Stimulated activated CD4-positive, alpha-beta T cell treated with anti-CD3 and anti-CD28 coated beads, TNF-alpha, amount 100 ng/mL, for 4 hours (primary cell): ENCODE data around the gene TGFB1.
"Not testable (repeated sequence)": the region's sequence is repeated elsewhere in the genome, so short reads cannot be mapped to it uniquely, and the experiment has no call there.

Experiments used
- DNase-seq, 3 experiments: peaks; one replicate each; pipeline ENCODE4 v3.0.0-alpha.2; 2020; ENCODE audit warnings: low read depth in 3 of 3

Gene TGFB1

DNA sequence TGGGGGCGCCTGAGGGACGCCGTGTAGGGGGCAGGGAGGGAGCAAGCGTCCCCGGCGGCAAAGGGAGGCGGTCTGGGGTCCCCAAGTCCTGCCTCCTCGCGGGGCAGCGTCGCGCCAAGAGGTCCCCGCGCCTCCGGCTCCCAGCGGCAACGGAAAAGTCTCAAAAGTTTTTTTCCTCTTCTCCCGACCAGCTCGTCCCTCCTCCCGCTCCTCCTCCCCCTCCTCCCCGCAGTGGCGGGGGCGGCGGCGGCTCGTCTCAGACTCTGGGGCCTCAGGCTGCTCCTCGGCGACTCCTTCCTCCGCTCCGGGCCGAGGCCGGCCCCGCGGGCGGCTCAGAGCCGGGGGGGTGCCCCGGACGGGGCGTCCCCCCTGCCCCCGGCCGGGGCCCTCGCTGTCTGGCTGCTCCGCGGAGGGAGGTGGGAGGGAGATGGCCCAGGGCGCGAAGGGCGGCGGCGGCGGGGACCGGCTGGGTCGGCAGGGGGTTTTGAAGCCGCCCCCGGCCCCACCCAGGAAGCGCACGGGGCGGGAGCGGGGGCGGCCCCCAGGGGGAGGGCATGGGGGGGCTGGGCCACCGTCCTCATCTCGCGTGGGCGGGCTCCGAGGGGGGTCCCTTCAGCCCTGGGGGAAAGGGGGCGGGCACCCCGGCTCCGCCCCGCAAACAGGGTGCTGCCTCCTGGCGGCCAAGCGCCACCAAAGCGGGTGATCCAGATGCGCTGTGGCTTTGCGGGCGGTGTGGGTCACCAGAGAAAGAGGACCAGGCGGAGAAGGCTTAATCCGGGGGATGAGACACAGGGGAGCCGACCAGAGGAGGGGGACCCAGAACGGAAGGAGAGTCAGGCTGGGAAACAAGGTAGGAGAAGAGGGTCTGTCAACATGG is at the start of gene TGFB1:
Gene TGFB1, minus strand, starts transcription at position 457 of the 877 bp plus-strand sequence. CDS start 878 bp downstream, outside the sequence.
- DNase-seq: peak; percentile 88 to 97 (median 94)

DNA sequence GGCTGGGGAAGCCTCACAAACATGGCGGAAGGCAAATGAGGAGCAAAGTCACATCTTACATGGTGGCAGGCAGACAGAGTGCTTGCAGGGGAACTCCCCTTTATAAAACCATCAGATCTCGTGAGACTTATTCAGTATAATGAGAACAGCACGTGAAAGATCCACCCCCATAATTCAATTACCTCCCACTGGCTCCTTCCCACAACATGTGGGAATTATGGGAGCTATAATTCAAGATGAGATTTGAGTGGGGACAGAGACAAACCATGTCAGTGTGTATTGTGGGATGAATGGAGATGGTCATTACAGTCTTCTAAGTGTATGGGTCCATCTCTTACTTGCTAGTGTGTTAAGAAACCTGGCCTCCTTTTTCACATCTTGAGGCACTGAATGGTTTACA is 48.3 kb upstream of the TGFB1 start:
- DNase-seq: no peak

- no peak for DNase-seq
Measured at GRCh38 chr19:41401483-41401882, 47.8 kb upstream of the TGFB1 start.

- no peak for DNase-seq
Measured at GRCh38 chr19:41399525-41399924, 45.8 kb upstream of the TGFB1 start.

- no peak for DNase-seq
Measured at GRCh38 chr19:41399091-41399490, 45.4 kb upstream of the TGFB1 start.

GRCh38 chr19:41398598-41398997 is 44.9 kb upstream of the TGFB1 start:
- no peak for DNase-seq

- no peak for DNase-seq
Measured at GRCh38 chr19:41398050-41398418, 44.3 kb upstream of the TGFB1 start.

GRCh38 chr19:41397086-41398049 is 43.6 kb upstream of the TGFB1 start, which contains the start of the genes BCKDHA and EXOSC5:
Gene BCKDHA, plus strand, starts transcription at chr19:41397818. Its CDS starts 10 bp downstream, at chr19:41397828.
Gene EXOSC5, minus strand, starts transcription at chr19:41397359. Its CDS starts 31 bp downstream, at chr19:41397328.
- peak; percentile 93 to 98 (median 98) for DNase-seq

DNA sequence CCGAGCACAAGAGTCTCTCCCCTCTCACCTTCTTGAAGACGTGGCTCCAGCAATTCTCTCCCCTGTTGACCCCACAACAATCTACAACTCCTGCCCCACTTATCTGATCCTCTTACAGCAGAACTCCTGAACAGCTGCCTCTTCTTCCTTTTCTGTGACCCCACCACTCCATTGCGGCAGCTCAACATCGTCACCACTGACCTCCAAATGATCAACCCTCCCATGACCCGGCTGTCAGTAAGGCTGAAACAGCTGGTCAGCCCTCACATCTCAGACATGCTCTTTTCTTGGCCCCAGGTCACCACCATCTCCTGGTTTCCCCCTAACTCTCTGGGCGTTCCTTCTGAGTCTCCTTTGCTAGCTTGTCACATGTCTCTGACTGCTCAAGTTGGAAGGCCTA is 41.6 kb upstream of the TGFB1 start:
- DNase-seq: no peak

DNA sequence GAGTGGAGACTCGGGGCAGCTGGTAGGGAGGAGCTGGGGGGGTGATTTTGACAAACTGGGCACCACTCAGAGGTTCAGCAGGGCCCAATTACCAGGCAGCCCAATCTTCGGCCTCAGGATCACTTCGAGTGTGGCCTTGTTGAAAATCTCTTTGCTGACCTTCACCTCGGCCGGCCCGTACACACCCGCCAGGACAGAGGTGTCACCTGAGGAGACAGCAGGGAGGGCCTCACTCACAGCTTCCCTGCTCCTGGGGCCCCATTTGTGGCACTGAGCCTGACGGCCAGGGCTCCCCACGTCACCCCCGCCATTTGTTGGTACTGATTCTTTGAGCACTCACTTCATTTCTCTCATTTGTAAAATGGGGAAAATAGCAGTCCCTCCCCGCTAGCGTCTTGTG is 39.1 kb upstream of the TGFB1 start:
- no peak for DNase-seq

GRCh38 chr19:41391618-41392017 is 37.9 kb upstream of the TGFB1 start:
- DNase-seq: no peak

DNA sequence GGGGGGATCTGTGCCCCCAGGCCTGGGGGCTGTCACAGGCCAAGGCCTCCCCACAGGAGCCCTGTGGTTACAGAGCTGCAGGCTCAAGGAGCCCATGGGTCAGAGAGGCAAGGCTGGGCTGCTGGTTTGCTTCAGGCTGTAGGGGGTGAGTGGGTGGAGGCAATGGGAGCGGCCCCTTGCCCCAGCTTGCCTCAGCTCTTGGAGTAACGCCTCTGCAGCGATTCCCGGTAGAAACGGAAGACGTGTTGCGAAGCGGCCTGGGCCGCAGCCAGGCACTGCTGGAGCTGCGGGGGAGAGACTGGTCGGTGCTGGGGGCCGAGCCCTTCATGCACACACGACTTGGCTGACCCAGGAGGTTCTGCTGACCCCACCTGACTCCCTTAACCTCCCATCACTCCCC is 32.7 kb upstream of the TGFB1 start:
- DNase-seq: no peak

- no peak for DNase-seq
Measured at GRCh38 chr19:41384351-41384750, 30.6 kb upstream of the TGFB1 start.

- not testable (repeated sequence) for DNase-seq
Measured at GRCh38 chr19:41381536-41381935, 27.8 kb upstream of the TGFB1 start.

- no peak for DNase-seq
Measured at GRCh38 chr19:41377977-41378709, 24.4 kb upstream of the TGFB1 start.

GRCh38 chr19:41376998-41377365 is 23.3 kb upstream of the TGFB1 start:
- peak in 2 of 3 experiments; percentile 45 to 46 for DNase-seq

DNA sequence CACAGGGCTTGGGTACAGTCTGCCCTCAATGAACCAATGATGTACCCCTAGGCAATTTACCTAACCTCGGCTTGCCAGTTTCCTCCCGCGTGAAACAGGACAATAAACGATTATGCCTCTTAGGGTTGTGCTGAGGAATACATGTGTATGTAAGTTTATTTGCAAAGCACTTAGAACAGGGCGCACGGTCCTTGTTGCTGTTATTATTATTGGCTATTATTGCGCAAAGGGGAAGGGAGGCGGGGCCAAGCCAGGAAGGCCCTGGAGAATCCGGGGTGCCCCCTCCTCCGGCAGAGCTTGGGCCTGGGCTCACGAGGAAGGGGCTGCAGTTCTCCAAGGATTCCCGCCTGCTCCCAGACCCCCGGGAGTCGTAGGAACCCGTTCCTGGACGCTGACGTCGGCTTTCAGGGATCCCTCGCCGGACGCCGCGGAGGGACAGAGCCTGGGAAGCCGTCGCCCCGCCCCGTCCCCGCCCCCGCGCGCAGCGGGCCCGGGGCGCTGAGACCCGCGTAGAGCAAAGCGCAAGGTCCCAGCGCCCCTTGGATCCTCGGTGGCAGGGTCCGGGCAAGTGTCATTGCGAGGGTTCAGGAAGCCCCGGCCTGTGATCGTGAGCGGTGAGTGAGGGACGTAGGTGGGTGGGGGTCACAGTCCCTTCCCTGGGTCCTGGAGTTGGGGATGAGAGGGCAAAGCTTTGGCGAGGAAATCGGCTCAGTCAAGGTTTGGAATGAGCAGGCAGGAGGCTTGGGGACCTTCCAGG is 22.7 kb upstream of the TGFB1 start, which contains the start of gene TMEM91:
Gene TMEM91, plus strand, starts transcription at position 293 of the 757 bp plus-strand sequence. CDS start 1,777 bp downstream, outside the sequence.
- no peak for DNase-seq

GRCh38 chr19:41373993-41374392 is 20.3 kb upstream of the TGFB1 start:
- DNase-seq: no peak

- DNase-seq: no peak
Measured at GRCh38 chr19:41372501-41372900, 18.8 kb upstream of the TGFB1 start.

- DNase-seq: no peak
Measured at GRCh38 chr19:41371541-41371940, 17.8 kb upstream of the TGFB1 start.

- DNase-seq: not testable (repeated sequence)
Measured at GRCh38 chr19:41371119-41371518, 17.4 kb upstream of the TGFB1 start.
